Neuron (in vitro differentiated cells): Measurements from ENCODE around the gene TRIM40.

Experiments
- H2AFZ ChIP-seq: one replicate; pipeline ENCODE4 v1.6.1; 2013; ENCODE audit warnings: low read depth, mild to moderate bottlenecking, inconsistent platforms, low read length, moderate library complexity
- H3K27me3 ChIP-seq: one replicate; pipeline ENCODE4 v1.6.1; 2013; ENCODE audit warnings: low read length; ENCODE audit not compliant: insufficient read depth
- H3K36me3 ChIP-seq: one replicate; pipeline ENCODE4 v1.6.1; 2013; ENCODE audit warnings: low read length; ENCODE audit not compliant: insufficient read depth
- H3K4me1 ChIP-seq: one replicate; pipeline ENCODE4 v1.6.1; 2013; ENCODE audit warnings: low read length; ENCODE audit not compliant: insufficient read depth
- H3K4me3 ChIP-seq: 2 replicates; pipeline ENCODE4 v1.5.1; 2013; ENCODE audit warnings: mild to moderate bottlenecking, low read length, moderate library complexity
- H3K9me3 ChIP-seq: one replicate; pipeline ENCODE4 v1.6.1; 2013; ENCODE audit warnings: low read length

Gene TRIM40

GRCh38 chr6:30147096-30147495, 11.2 kb downstream of the TRIM40 start:
- no peaks in the 10 kb centered on the region for H3K4me1 ChIP-seq
- H2AFZ ChIP-seq = no peak overlapping the region
- no peaks in the 10 kb centered on the region for H3K36me3 ChIP-seq
- H3K4me3 ChIP-seq = no peak overlapping the region
- no peaks in the 10 kb centered on the region for H3K9me3 ChIP-seq
- peaks cover 12% of the 10 kb centered on the region for H3K27me3 ChIP-seq

- Histone ChIP-seq H3K27me3 (peaks cover 21% of the 10 kb centered on the region), H3K9me3 (no peaks in the 10 kb centered on the region), H3K4me3 (no peak overlapping the region), H3K36me3 (no peaks in the 10 kb centered on the region), H2AFZ (no peak overlapping the region), H3K4me1 (no peaks in the 10 kb centered on the region)
Measured at GRCh38 chr6:30149234-30149633, 13.3 kb downstream of the TRIM40 start.

GRCh38 chr6:30149858-30150550, 14.1 kb downstream of the TRIM40 start:
- H3K36me3 ChIP-seq = no peaks in the 10 kb centered on the region
- H3K4me3 ChIP-seq = no peak overlapping the region
- H2AFZ ChIP-seq = no peak overlapping the region
- peaks cover 24% of the 10 kb centered on the region for H3K27me3 ChIP-seq
- no peaks in the 10 kb centered on the region for H3K9me3 ChIP-seq
- H3K4me1 ChIP-seq = no peaks in the 10 kb centered on the region

- H3K4me1 ChIP-seq = no peaks in the 10 kb centered on the region
- H3K27me3 ChIP-seq = peaks cover 24% of the 10 kb centered on the region
- H3K9me3 ChIP-seq = no peaks in the 10 kb centered on the region
- H3K4me3 ChIP-seq = no peak overlapping the region
- H2AFZ ChIP-seq = no peak overlapping the region
- H3K36me3 ChIP-seq = no peaks in the 10 kb centered on the region
Measured at GRCh38 chr6:30150671-30151395, 14.9 kb downstream of the TRIM40 start.

GRCh38 chr6:30151580-30151979, 15.6 kb downstream of the TRIM40 start:
- Histone ChIP-seq H3K4me3 (no peak overlapping the region), H3K27me3 (peaks cover 24% of the 10 kb centered on the region), H3K36me3 (no peaks in the 10 kb centered on the region), H3K4me1 (no peaks in the 10 kb centered on the region), H3K9me3 (no peaks in the 10 kb centered on the region), H2AFZ (no peak overlapping the region)

- H3K4me1 ChIP-seq = no peaks in the 10 kb centered on the region
- H3K9me3 ChIP-seq = no peaks in the 10 kb centered on the region
- H2AFZ ChIP-seq = no peak overlapping the region
Measured at GRCh38 chr6:30152016-30152673, 16.2 kb downstream of the TRIM40 start.

GRCh38 chr6:30152910-30153610, 17.1 kb downstream of the TRIM40 start:
- H3K36me3 ChIP-seq = no peaks in the 10 kb centered on the region
- H3K27me3 ChIP-seq = peaks cover 28% of the 10 kb centered on the region
- no peaks in the 10 kb centered on the region for H3K9me3 ChIP-seq

More at GRCh38 chr6:30152016-30152673, 16.2 kb downstream of the TRIM40 start:
- no peak overlapping the region for H3K4me3 ChIP-seq
- H3K36me3 ChIP-seq = no peaks in the 10 kb centered on the region
- H3K27me3 ChIP-seq = peaks cover 24% of the 10 kb centered on the region

GRCh38 chr6:30154061-30154460, 18.1 kb downstream of the TRIM40 start:
- Histone ChIP-seq H3K36me3 (no peaks in the 10 kb centered on the region), H3K9me3 (no peaks in the 10 kb centered on the region), H3K4me1 (no peaks in the 10 kb centered on the region), H3K4me3 (no peak overlapping the region), H2AFZ (no peak overlapping the region), H3K27me3 (peaks cover 32% of the 10 kb centered on the region)

More at GRCh38 chr6:30152910-30153610, 17.1 kb downstream of the TRIM40 start:
- Histone ChIP-seq H2AFZ (no peak overlapping the region), H3K4me1 (no peaks in the 10 kb centered on the region), H3K4me3 (no peak overlapping the region)

- no peaks in the 10 kb centered on the region for H3K9me3 ChIP-seq
- no peaks in the 10 kb centered on the region for H3K4me1 ChIP-seq
- no peaks in the 10 kb centered on the region for H3K36me3 ChIP-seq
- H2AFZ ChIP-seq = no peak overlapping the region
- peaks cover 32% of the 10 kb centered on the region for H3K27me3 ChIP-seq
- no peak overlapping the region for H3K4me3 ChIP-seq
Measured at GRCh38 chr6:30154709-30155519, 19.0 kb downstream of the TRIM40 start.

- Histone ChIP-seq H3K36me3 (no peaks in the 10 kb centered on the region), H3K9me3 (no peaks in the 10 kb centered on the region), H3K4me1 (no peaks in the 10 kb centered on the region), H3K4me3 (no peak overlapping the region), H2AFZ (no peak overlapping the region), H3K27me3 (peaks cover 28% of the 10 kb centered on the region)
Measured at GRCh38 chr6:30155520-30156261, 19.8 kb downstream of the TRIM40 start.

GRCh38 chr6:30156262-30156599, 20.3 kb downstream of the TRIM40 start:
- H3K36me3 ChIP-seq = no peaks in the 10 kb centered on the region
- H3K9me3 ChIP-seq = no peaks in the 10 kb centered on the region
- no peak overlapping the region for H3K4me3 ChIP-seq
- peaks cover 30% of the 10 kb centered on the region for H3K27me3 ChIP-seq
- no peaks in the 10 kb centered on the region for H3K4me1 ChIP-seq
- no peak overlapping the region for H2AFZ ChIP-seq

GRCh38 chr6:30156774-30157173, 20.8 kb downstream of the TRIM40 start:
- Histone ChIP-seq H3K9me3 (no peaks in the 10 kb centered on the region), H3K4me1 (no peaks in the 10 kb centered on the region), H3K4me3 (no peak overlapping the region), H3K36me3 (no peaks in the 10 kb centered on the region), H3K27me3 (peaks cover 26% of the 10 kb centered on the region), H2AFZ (no peak overlapping the region)
